Osteoblast (primary cell): ENCODE results near the gene CASZ1. TPM values are rescaled to one million over a fixed set of nuclear protein-coding genes. Genes with fewer than 3 reads are reported as not detected.

Experiments used
- DNase-seq: peaks from one replicate; pipeline ENCODE4 v3.0.0; 2011; ENCODE audit warnings: low spot score, mixed read lengths; ENCODE audit not compliant: insufficient read length; ENCODE audit errors: missing footprints
- H2AFZ ChIP-seq: 2 replicates; pipeline ENCODE4 v1.6.0; 2011; ENCODE audit warnings: mild to moderate bottlenecking, low read length
- H3K27ac ChIP-seq: 2 replicates; pipeline ENCODE4 v1.5.1; 2011; ENCODE audit warnings: mild to moderate bottlenecking, low read depth, low read length, moderate library complexity
- H3K27me3 ChIP-seq: 2 replicates; pipeline ENCODE4 v1.6.0; 2012; ENCODE audit warnings: mild to moderate bottlenecking, control low read depth, inconsistent platforms, low read length, moderate library complexity; ENCODE audit not compliant: insufficient read depth
- H3K36me3 ChIP-seq: 2 replicates; pipeline ENCODE4 v1.5.1; 2011; ENCODE audit warnings: mild to moderate bottlenecking, low read length, control low read depth, moderate library complexity; ENCODE audit not compliant: insufficient read depth
- H3K4me1 ChIP-seq: 2 replicates; pipeline ENCODE4 v1.5.1; 2011; ENCODE audit warnings: mild to moderate bottlenecking, low read length, control low read depth, moderate library complexity; ENCODE audit not compliant: insufficient read depth
- H3K4me2 ChIP-seq: 2 replicates; pipeline ENCODE4 v1.6.0; 2011; ENCODE audit warnings: mild to moderate bottlenecking, low read length; ENCODE audit not compliant: insufficient read depth
- H3K4me3 ChIP-seq: fragments of 200-600 bp; sonication (generic); 3 replicates; pipeline ENCODE4 v1.5.1; 2012; ENCODE audit warnings: mild to moderate bottlenecking, low read length, inconsistent platforms; ENCODE audit not compliant: insufficient read depth
- H3K79me2 ChIP-seq: 2 replicates; pipeline ENCODE4 v1.6.0; 2012; ENCODE audit warnings: mild to moderate bottlenecking, low read length, control low read depth, inconsistent platforms; ENCODE audit not compliant: insufficient read depth
- H3K9me3 ChIP-seq: 2 replicates; pipeline ENCODE4 v1.5.1; 2011; ENCODE audit warnings: low read depth, low read length, control low read depth
- H4K20me1 ChIP-seq: 2 replicates; pipeline ENCODE4 v1.6.0; 2012; ENCODE audit warnings: mild to moderate bottlenecking, low read length, control low read depth; ENCODE audit not compliant: insufficient read depth
- CTCF ChIP-seq: IDR thresholded peaks from 2 replicates; pipeline ENCODE4 v1.5.1; 2011; ENCODE audit warnings: mild to moderate bottlenecking, low read depth, low read length, moderate library complexity; ENCODE audit errors: extremely low read depth
- total RNA-seq: library from RNA; depleted of rRNA; stranded (reverse); fragments of >200 nt; gene quantifications from 2 replicates; pipeline ENCODE4 v1.2.3, GENCODE V29; 2012

CASZ1 gene
- total RNA-seq, 1 donor = 0.36 TPM

GRCh38 chr1:10684221-10684620 lies 112.2 kb downstream of the CASZ1 start:
- no peak for DNase-seq
- Histone ChIP-seq H2AFZ (no peak overlapping the region), H3K9me3 (no peaks in the 10 kb centered on the region), H3K4me1 (peaks cover 14% of the 10 kb centered on the region), H3K27ac (no peak overlapping the region), H4K20me1 (no peaks in the 10 kb centered on the region), H3K27me3 (no peaks in the 10 kb centered on the region), H3K79me2 (no peaks in the 10 kb centered on the region), H3K4me2 (no peak overlapping the region), H3K36me3 (no peaks in the 10 kb centered on the region), H3K4me3 (no peak overlapping the region)
- no peak for TF ChIP-seq CTCF

GRCh38 chr1:10682449-10683309 lies 113.8 kb downstream of the CASZ1 start:
- Histone ChIP-seq H3K4me1 (peaks cover 11% of the 10 kb centered on the region), H3K27ac (no peak overlapping the region), H3K4me2 (no peak overlapping the region), H4K20me1 (no peaks in the 10 kb centered on the region), H3K36me3 (no peaks in the 10 kb centered on the region), H3K4me3 (no peak overlapping the region), H3K27me3 (no peaks in the 10 kb centered on the region), H2AFZ (no peak overlapping the region), H3K79me2 (no peaks in the 10 kb centered on the region), H3K9me3 (no peaks in the 10 kb centered on the region)
- DNase-seq = no peak
- TF ChIP-seq CTCF = no peak

- no peaks in the 10 kb centered on the region for H4K20me1 ChIP-seq
- TF ChIP-seq CTCF = no peak
- H3K36me3 ChIP-seq = no peaks in the 10 kb centered on the region
- no peak overlapping the region for H3K4me3 ChIP-seq
- H2AFZ ChIP-seq = no peak overlapping the region
- H3K27me3 ChIP-seq = no peaks in the 10 kb centered on the region
- no peak overlapping the region for H3K27ac ChIP-seq
- peaks cover 9% of the 10 kb centered on the region for H3K4me1 ChIP-seq
- DNase-seq = no peak
- no peaks in the 10 kb centered on the region for H3K79me2 ChIP-seq
- H3K4me2 ChIP-seq = no peak overlapping the region
- H3K9me3 ChIP-seq = no peaks in the 10 kb centered on the region
These were observed 114.4 kb downstream of the CASZ1 start for GRCh38 chr1:10682108-10682445.

GRCh38 chr1:10681296-10682107 lies 114.9 kb downstream of the CASZ1 start:
- no peaks in the 10 kb centered on the region for H3K9me3 ChIP-seq
- no peak overlapping the region for H3K27ac ChIP-seq
- no peak overlapping the region for H2AFZ ChIP-seq
- no peaks in the 10 kb centered on the region for H3K36me3 ChIP-seq
- TF ChIP-seq CTCF = no peak
- H3K4me2 ChIP-seq = no peak overlapping the region
- H4K20me1 ChIP-seq = no peaks in the 10 kb centered on the region
- DNase-seq = no peak
- no peak overlapping the region for H3K4me3 ChIP-seq
- peaks cover 8% of the 10 kb centered on the region for H3K4me1 ChIP-seq
- no peaks in the 10 kb centered on the region for H3K79me2 ChIP-seq
- no peaks in the 10 kb centered on the region for H3K27me3 ChIP-seq
